ENCODE measurements around the gene PRKN.

PRKN gene

GRCh38 chr6:162626869-162627268 is 100.7 kb downstream of the PRKN start:
- Histone ChIP-seq H3K4me2 (ENCODE audit: low read length) (no peak overlapping the region), H3K79me2 (ENCODE audit: low read length) (no peaks in the 10 kb centered on the region), H3K27ac (ENCODE audit: low read length) (no peak overlapping the region), H4K20me1 (ENCODE audit: insufficient read depth, low read length) (no peaks in the 10 kb centered on the region), H3K27me3 (ENCODE audit: low read depth, low read length) (no peaks in the 10 kb centered on the region), H3K9ac (ENCODE audit: low read length) (no peak overlapping the region), H2AFZ (ENCODE audit: low read depth, low read length) (no peak overlapping the region), H3K4me1 (ENCODE audit: low read length) (no peaks in the 10 kb centered on the region), H3K36me3 (replicated peaks; ENCODE audit: low read depth, low read length) (no peaks in the 10 kb centered on the region), H3K9me3 (ENCODE audit: insufficient read depth, low read length) (no peaks in the 10 kb centered on the region), H3K4me3 (ENCODE audit: low read length) (no peak overlapping the region)
- TF ChIP-seq EZH2phosphoT487 (IDR thresholded peaks at IDR 0.05; ENCODE audit: low read depth) (no peak), CTCF (IDR thresholded peaks at IDR 0.05; ENCODE audit: low read depth, low read length) (no peak)

- Histone ChIP-seq H4K20me1 (ENCODE audit: insufficient read depth, low read length) (no peaks in the 10 kb centered on the region), H3K4me3 (ENCODE audit: low read length) (no peak overlapping the region), H3K79me2 (ENCODE audit: low read length) (no peaks in the 10 kb centered on the region), H3K27ac (ENCODE audit: low read length) (no peak overlapping the region), H3K4me1 (ENCODE audit: low read length) (no peaks in the 10 kb centered on the region), H3K9ac (ENCODE audit: low read length) (no peak overlapping the region), H3K9me3 (ENCODE audit: insufficient read depth, low read length) (no peaks in the 10 kb centered on the region), H3K27me3 (ENCODE audit: low read depth, low read length) (no peaks in the 10 kb centered on the region), H3K4me2 (ENCODE audit: low read length) (no peak overlapping the region), H2AFZ (ENCODE audit: low read depth, low read length) (no peak overlapping the region), H3K36me3 (replicated peaks; ENCODE audit: low read depth, low read length) (no peaks in the 10 kb centered on the region)
- TF ChIP-seq CTCF (IDR thresholded peaks at IDR 0.05; ENCODE audit: low read depth, low read length) (no peak), EZH2phosphoT487 (IDR thresholded peaks at IDR 0.05; ENCODE audit: low read depth) (no peak)
These were observed 101.6 kb downstream of the PRKN start for GRCh38 chr6:162625846-162626540.

- Histone ChIP-seq H3K4me2 (ENCODE audit: low read length) (no peak overlapping the region), H3K9ac (ENCODE audit: low read length) (no peak overlapping the region), H3K9me3 (ENCODE audit: insufficient read depth, low read length) (no peaks in the 10 kb centered on the region), H2AFZ (ENCODE audit: low read depth, low read length) (no peak overlapping the region), H3K79me2 (ENCODE audit: low read length) (no peaks in the 10 kb centered on the region), H3K27me3 (ENCODE audit: low read depth, low read length) (no peaks in the 10 kb centered on the region), H4K20me1 (ENCODE audit: insufficient read depth, low read length) (no peaks in the 10 kb centered on the region), H3K4me3 (ENCODE audit: low read length) (no peak overlapping the region), H3K27ac (ENCODE audit: low read length) (no peak overlapping the region), H3K4me1 (ENCODE audit: low read length) (no peaks in the 10 kb centered on the region), H3K36me3 (replicated peaks; ENCODE audit: low read depth, low read length) (no peaks in the 10 kb centered on the region)
- TF ChIP-seq EZH2phosphoT487 (IDR thresholded peaks at IDR 0.05; ENCODE audit: low read depth) (no peak), CTCF (IDR thresholded peaks at IDR 0.05; ENCODE audit: low read depth, low read length) (no peak)
These were observed 105.0 kb downstream of the PRKN start for GRCh38 chr6:162622572-162622971.

GRCh38 chr6:162621246-162621645 is 106.3 kb downstream of the PRKN start:
- Histone ChIP-seq H3K9me3 (ENCODE audit: insufficient read depth, low read length) (no peaks in the 10 kb centered on the region), H3K36me3 (replicated peaks; ENCODE audit: low read depth, low read length) (no peaks in the 10 kb centered on the region), H2AFZ (ENCODE audit: low read depth, low read length) (no peak overlapping the region), H3K9ac (ENCODE audit: low read length) (no peak overlapping the region), H3K27me3 (ENCODE audit: low read depth, low read length) (no peaks in the 10 kb centered on the region), H4K20me1 (ENCODE audit: insufficient read depth, low read length) (no peaks in the 10 kb centered on the region), H3K4me3 (ENCODE audit: low read length) (no peak overlapping the region), H3K27ac (ENCODE audit: low read length) (no peak overlapping the region), H3K4me2 (ENCODE audit: low read length) (no peak overlapping the region), H3K79me2 (ENCODE audit: low read length) (no peaks in the 10 kb centered on the region), H3K4me1 (ENCODE audit: low read length) (no peaks in the 10 kb centered on the region)
- no peak for TF ChIP-seq EZH2phosphoT487 (IDR thresholded peaks at IDR 0.05; ENCODE audit: low read depth)
- no peak for TF ChIP-seq CTCF (IDR thresholded peaks at IDR 0.05; ENCODE audit: low read depth, low read length)

All from OCI-LY3 (cell line).